ENCODE results near the gene SLU7.

SLU7 gene

DNA sequence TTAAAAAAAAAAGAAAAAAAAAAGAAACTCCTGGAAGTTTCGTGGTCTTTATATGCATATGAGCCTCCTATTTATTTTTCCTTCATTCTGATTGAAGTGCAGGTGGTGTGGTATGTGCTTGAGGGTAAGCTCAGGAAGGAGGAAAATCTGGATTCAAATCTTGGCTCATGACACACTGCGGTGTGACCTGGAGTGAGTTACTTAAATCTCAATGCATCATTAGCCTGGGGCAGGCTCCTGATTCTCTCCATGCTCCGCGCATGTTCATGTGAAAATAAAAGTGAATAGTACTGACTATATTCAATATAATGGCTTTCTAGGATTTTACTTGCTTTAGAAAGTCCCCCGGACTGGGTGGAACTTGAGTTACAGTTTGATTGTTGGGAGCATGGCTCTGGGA lies 38.4 kb upstream of the SLU7 start:
- TF ChIP-seq, protein P1, sequence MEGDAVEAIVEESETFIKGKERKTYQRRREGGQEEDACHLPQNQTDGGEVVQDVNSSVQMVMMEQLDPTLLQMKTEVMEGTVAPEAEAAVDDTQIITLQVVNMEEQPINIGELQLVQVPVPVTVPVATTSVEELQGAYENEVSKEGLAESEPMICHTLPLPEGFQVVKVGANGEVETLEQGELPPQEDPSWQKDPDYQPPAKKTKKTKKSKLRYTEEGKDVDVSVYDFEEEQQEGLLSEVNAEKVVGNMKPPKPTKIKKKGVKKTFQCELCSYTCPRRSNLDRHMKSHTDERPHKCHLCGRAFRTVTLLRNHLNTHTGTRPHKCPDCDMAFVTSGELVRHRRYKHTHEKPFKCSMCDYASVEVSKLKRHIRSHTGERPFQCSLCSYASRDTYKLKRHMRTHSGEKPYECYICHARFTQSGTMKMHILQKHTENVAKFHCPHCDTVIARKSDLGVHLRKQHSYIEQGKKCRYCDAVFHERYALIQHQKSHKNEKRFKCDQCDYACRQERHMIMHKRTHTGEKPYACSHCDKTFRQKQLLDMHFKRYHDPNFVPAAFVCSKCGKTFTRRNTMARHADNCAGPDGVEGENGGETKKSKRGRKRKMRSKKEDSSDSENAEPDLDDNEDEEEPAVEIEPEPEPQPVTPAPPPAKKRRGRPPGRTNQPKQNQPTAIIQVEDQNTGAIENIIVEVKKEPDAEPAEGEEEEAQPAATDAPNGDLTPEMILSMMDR (IDR thresholded peaks at IDR 0.05; ENCODE audit: low read depth, low read length, missing control alignments): no peak
- H3K4me3 ChIP-seq (ENCODE audit: low read depth, low read length): no peak overlapping the region
- in situ Hi-C loops (cut with HindIII; ENCODE audit: low sequenced_read_pairs): no loop called here
- no peak for DNase-seq (ENCODE audit: low read depth)

DNA sequence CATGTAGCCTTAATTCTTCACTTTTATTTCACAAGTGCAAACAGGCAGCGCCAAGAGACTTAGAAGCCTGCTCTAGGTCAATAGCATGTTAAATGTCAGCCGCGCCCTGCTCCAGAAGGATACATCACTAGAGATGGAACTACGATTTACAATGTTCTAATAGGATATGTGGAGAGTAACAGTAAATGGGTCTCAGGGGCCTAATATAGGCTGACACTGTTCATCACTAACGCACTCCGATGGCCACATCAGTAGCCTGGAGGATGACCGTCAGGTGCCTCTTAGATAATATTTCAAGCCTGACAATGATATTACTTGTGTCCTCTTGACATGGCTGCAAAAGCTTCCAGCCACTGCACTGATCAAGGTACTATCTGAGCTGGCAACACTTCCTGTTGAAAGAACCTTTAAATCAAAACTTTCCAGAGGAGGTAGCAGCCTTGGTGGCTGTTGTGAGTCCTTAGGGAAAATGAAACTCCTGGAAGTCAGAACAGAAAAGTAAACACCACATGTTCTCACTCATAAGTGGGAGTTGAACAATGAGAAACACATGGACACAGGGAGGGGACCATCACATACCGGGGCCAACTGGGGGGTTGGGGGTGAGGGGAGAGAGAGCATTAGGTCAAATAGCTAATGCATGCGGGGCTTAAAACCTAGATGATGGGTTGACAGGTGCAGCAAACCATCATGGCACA lies 37.7 kb upstream of the SLU7 start:
- H3K4me3 ChIP-seq (ENCODE audit: low read depth, low read length): no peak overlapping the region
- in situ Hi-C loops (cut with HindIII; ENCODE audit: low sequenced_read_pairs): no loop called here
- TF ChIP-seq, protein P1 (IDR thresholded peaks at IDR 0.05; ENCODE audit: low read depth, low read length, missing control alignments): no peak
- no peak for DNase-seq (ENCODE audit: low read depth)

DNA sequence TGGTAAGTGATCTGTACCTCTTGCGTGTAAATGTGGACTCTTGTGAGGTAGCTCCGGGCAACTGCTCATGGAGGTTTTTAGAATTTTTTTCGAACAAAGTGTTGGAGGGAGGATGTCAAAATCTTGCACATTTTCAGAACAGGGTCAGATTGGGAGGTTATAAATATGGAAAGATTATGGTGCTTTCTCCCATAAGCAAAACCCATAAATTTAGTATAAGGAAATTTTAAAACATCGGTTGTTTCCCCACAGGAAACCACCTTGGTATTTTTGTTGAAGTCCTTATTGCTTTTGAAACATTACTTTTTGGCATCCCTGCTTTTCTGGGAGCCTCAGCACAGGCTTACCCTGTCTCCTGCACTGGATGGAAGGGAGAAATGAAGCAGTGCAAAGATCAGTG lies 36.7 kb upstream of the SLU7 start:
- TF ChIP-seq, protein P1 (IDR thresholded peaks at IDR 0.05; ENCODE audit: low read depth, low read length, missing control alignments): no peak
- no peak overlapping the region for H3K4me3 ChIP-seq (ENCODE audit: low read depth, low read length)
- DNase-seq (ENCODE audit: low read depth): no peak
- in situ Hi-C loops (cut with HindIII; ENCODE audit: low sequenced_read_pairs): no loop called here

DNA sequence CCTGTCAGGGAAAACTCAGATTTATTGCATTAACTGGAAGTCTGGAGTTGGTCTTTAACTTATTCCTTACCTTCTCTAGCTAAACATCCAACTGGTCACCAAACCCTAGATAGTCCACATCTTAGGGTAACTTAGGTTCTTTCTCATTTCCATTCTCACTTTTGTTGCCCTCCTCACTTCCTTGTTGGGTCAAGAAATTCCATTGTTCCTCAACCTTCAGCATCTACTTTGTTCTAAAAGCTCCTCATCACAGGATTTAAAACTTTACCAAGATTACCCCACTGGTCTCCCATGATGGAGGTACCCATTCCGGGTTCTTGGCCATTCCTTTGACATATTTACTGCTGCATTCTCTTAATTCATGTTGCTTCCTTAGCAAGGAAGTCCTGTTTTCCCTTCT lies 34.9 kb upstream of the SLU7 start:
- TF ChIP-seq, protein P1 (IDR thresholded peaks at IDR 0.05; ENCODE audit: low read depth, low read length, missing control alignments): no peak
- no peak for DNase-seq (ENCODE audit: low read depth)
- no peak overlapping the region for H3K4me3 ChIP-seq (ENCODE audit: low read depth, low read length)
- in situ Hi-C loops (cut with HindIII; ENCODE audit: low sequenced_read_pairs): no loop called here

DNA sequence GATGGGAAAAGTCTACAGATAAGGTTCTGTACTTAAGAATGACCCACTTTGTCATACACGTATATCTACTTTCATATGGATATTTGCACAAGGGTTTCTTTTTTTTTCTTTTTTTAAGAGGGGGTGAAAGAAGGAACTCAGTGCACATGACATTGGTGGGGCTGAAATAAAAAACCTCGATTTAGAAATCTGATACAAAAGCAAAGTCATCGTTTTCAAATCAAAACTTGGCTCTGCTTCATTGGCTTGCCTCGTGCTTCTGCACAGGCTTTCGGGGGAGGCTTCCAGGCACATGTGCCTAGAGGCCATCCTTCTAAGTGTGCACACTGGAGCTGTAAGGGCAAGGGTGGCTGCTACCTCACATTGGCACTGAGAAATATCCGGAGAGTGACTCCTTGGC lies 33.9 kb upstream of the SLU7 start:
- in situ Hi-C loops (cut with HindIII; ENCODE audit: low sequenced_read_pairs): no loop called here
- no peak overlapping the region for H3K4me3 ChIP-seq (ENCODE audit: low read depth, low read length)
- TF ChIP-seq, protein P1 (IDR thresholded peaks at IDR 0.05; ENCODE audit: low read depth, low read length, missing control alignments): no peak
- DNase-seq (ENCODE audit: low read depth): no peak

DNA sequence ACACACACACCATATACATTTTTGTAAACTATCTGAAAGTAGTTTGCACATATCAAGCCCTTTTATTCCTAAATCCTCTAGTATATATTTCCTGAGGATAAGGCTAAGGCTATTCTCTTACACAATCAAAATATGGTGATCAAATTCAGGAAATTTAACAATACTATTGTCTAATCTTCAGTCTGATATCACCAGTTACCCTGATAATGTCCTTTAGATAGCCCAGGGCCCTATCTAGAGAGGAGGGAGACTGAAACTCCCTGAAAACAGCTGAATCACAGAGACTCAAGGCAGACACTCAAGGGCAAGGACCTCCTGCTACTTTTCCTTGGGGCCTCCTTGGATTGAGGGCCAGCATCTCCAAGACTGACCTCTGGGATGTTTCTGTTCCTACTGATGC lies 33.2 kb upstream of the SLU7 start:
- DNase-seq (ENCODE audit: low read depth): no peak
- no peak overlapping the region for H3K4me3 ChIP-seq (ENCODE audit: low read depth, low read length)
- in situ Hi-C loops (cut with HindIII; ENCODE audit: low sequenced_read_pairs): no loop called here
- TF ChIP-seq, protein P1 (IDR thresholded peaks at IDR 0.05; ENCODE audit: low read depth, low read length, missing control alignments): no peak

Measured in astrocyte of the cerebellum (primary cell).